HK-2 (cell line): ENCODE results near the gene SETBP1.

Experiments
- DNase-seq: peaks from one replicate; pipeline ENCODE4 v3.0.0-alpha.2; 2018; ENCODE audit not compliant: unreplicated experiment

The SETBP1 gene

GRCh38 chr18:44900627-44901026 is 219.9 kb downstream of the SETBP1 start:
- no peak for DNase-seq

- DNase-seq: no peak
Measured at GRCh38 chr18:44901283-44901682, 220.6 kb downstream of the SETBP1 start.

- DNase-seq: no peak
Measured at GRCh38 chr18:44903327-44903726, 222.6 kb downstream of the SETBP1 start.

- DNase-seq: no peak
Measured at GRCh38 chr18:44904768-44905167, 224.1 kb downstream of the SETBP1 start.

GRCh38 chr18:44909191-44909719 is 228.6 kb downstream of the SETBP1 start:
- DNase-seq: no peak

GRCh38 chr18:44911260-44911659 is 230.6 kb downstream of the SETBP1 start:
- no peak for DNase-seq

GRCh38 chr18:44911773-44912172 is 231.1 kb downstream of the SETBP1 start:
- no peak for DNase-seq

GRCh38 chr18:44912740-44913478 is 232.2 kb downstream of the SETBP1 start:
- DNase-seq: no peak

- no peak for DNase-seq
Measured at GRCh38 chr18:44914028-44914427, 233.3 kb downstream of the SETBP1 start.

GRCh38 chr18:44915213-44915612 is 234.5 kb downstream of the SETBP1 start:
- DNase-seq: no peak

GRCh38 chr18:44915661-44916060 is 235.0 kb downstream of the SETBP1 start:
- no peak for DNase-seq

GRCh38 chr18:44916429-44917207 is 235.9 kb downstream of the SETBP1 start:
- no peak for DNase-seq

GRCh38 chr18:44917216-44918141 is 236.8 kb downstream of the SETBP1 start:
- DNase-seq: no peak

GRCh38 chr18:44918142-44918476 is 237.4 kb downstream of the SETBP1 start:
- DNase-seq: no peak

- no peak for DNase-seq
Measured at GRCh38 chr18:44920441-44920840, 239.8 kb downstream of the SETBP1 start.

- DNase-seq: no peak
Measured at GRCh38 chr18:44921974-44922373, 241.3 kb downstream of the SETBP1 start.

GRCh38 chr18:44922968-44923367 is 242.3 kb downstream of the SETBP1 start:
- DNase-seq: no peak

- DNase-seq: no peak
Measured at GRCh38 chr18:44924785-44925499, 244.3 kb downstream of the SETBP1 start.

- DNase-seq: no peak
Measured at GRCh38 chr18:44927127-44927849, 246.6 kb downstream of the SETBP1 start.

GRCh38 chr18:44934901-44935300 is 254.2 kb downstream of the SETBP1 start:
- DNase-seq: no peak

- no peak for DNase-seq
Measured at GRCh38 chr18:44935455-44935854, 254.8 kb downstream of the SETBP1 start.
